COR-L47 (cell line): ENCODE data around the gene SLC5A5.
"Not testable (repeated sequence)": the region's sequence is repeated elsewhere in the genome, so short reads cannot be mapped to it uniquely, and the experiment has no call there.

Source experiments
- DNase-seq: peaks from one replicate; lab custom pipeline; 2025; lab: John Stamatoyannopoulos, UW

The SLC5A5 gene

GRCh38 chr19:17919122-17919521 lies 47.4 kb downstream of the SLC5A5 start:
- DNase-seq: not testable (repeated sequence)

GRCh38 chr19:17920527-17920926 lies 48.8 kb downstream of the SLC5A5 start:
- DNase-seq: no peak

GRCh38 chr19:17922138-17922537 lies 50.4 kb downstream of the SLC5A5 start:
- no peak for DNase-seq

GRCh38 chr19:17926044-17926443 lies 54.3 kb downstream of the SLC5A5 start:
- DNase-seq: no peak

GRCh38 chr19:17929056-17929455 lies 57.3 kb downstream of the SLC5A5 start:
- DNase-seq: no peak

GRCh38 chr19:17931532-17932191 lies 59.9 kb downstream of the SLC5A5 start:
- DNase-seq: peak; percentile 32

GRCh38 chr19:17932485-17933338 lies 61.0 kb downstream of the SLC5A5 start, which contains the start of gene CCDC124:
TSS of gene CCDC124 (plus strand) at chr19:17933015. CDS start at chr19:17936421, 3,406 bp downstream.
- DNase-seq: peak; percentile 89

- DNase-seq: no peak
Measured at GRCh38 chr19:17933414-17934129, 61.8 kb downstream of the SLC5A5 start.

GRCh38 chr19:17936379-17936778 lies 64.6 kb downstream of the SLC5A5 start:
- no peak for DNase-seq

- no peak for DNase-seq
Measured at GRCh38 chr19:17937371-17937900, 65.7 kb downstream of the SLC5A5 start.

GRCh38 chr19:17938092-17938845 lies 66.5 kb downstream of the SLC5A5 start:
- DNase-seq: peak; percentile 48

GRCh38 chr19:17942181-17942580 lies 70.4 kb downstream of the SLC5A5 start:
- DNase-seq: no peak

- DNase-seq: no peak
Measured at GRCh38 chr19:17942582-17943273, 71.0 kb downstream of the SLC5A5 start.

- no peak for DNase-seq
Measured at GRCh38 chr19:17943274-17944221, 71.8 kb downstream of the SLC5A5 start.

- no peak for DNase-seq
Measured at GRCh38 chr19:17944301-17944700, 72.6 kb downstream of the SLC5A5 start.
